AG04449 (cell line): ENCODE measurements around the gene KLRD1.

Experiments
- CTCF ChIA-PET: fragments of 350-600 bp; formaldehyde crosslinking; extraction: SDS; loops from one replicate; lab custom pipeline; 2021; ENCODE audit warnings: antibody characterized with exemption; lab: Yijun Ruan, JAX
- POLR2A ChIA-PET: fragments of 400-600, 350-600 bp; formaldehyde crosslinking; extraction: SDS; loops from one replicate; lab custom pipeline; 2020; ENCODE audit warnings: antibody characterized with exemption, inconsistent platforms; lab: Yijun Ruan, JAX
- DNase-seq: peaks from one replicate; pipeline ENCODE4 v3.0.0-alpha.2; 2010; ENCODE audit warnings: low read depth, low spot score
- H3K4me3 ChIP-seq: 2 replicates; pipeline ENCODE4 v1.5.1; 2011; ENCODE audit warnings: low read depth, mild to moderate bottlenecking, control low read depth, low read length
- TF ChIP-seq, protein P1 (sequence below): IDR thresholded peaks from one replicate; pipeline ENCODE4 v1.5.1; 2011; ENCODE audit warnings: mild to moderate bottlenecking, moderate library complexity, low read length, control low read depth, inconsistent platforms; ENCODE audit not compliant: insufficient read depth; ENCODE audit errors: missing control alignments

The KLRD1 gene

DNA sequence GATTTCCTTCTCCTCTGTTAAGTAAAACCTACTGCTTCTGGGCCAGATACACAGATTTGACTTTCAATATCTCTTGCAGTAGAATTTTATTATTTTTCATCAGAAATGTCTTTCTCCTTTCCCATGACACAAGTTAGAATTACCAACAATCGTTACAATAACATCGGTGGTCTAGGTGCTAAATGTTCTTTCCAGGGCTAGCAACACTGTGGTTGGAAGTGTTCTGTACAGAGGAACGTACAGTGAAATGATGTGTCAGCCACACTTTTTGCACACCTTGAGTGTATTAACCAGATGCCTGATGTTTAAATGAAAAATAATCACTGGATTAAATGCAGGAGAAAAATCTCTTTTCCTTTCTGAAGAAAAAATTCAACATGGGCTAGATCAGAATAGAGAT is 27.7 kb upstream of the KLRD1 start:
- no peak overlapping the region for H3K4me3 ChIP-seq
- TF ChIP-seq, protein P1, sequence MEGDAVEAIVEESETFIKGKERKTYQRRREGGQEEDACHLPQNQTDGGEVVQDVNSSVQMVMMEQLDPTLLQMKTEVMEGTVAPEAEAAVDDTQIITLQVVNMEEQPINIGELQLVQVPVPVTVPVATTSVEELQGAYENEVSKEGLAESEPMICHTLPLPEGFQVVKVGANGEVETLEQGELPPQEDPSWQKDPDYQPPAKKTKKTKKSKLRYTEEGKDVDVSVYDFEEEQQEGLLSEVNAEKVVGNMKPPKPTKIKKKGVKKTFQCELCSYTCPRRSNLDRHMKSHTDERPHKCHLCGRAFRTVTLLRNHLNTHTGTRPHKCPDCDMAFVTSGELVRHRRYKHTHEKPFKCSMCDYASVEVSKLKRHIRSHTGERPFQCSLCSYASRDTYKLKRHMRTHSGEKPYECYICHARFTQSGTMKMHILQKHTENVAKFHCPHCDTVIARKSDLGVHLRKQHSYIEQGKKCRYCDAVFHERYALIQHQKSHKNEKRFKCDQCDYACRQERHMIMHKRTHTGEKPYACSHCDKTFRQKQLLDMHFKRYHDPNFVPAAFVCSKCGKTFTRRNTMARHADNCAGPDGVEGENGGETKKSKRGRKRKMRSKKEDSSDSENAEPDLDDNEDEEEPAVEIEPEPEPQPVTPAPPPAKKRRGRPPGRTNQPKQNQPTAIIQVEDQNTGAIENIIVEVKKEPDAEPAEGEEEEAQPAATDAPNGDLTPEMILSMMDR: no peak
- no peak for DNase-seq
- ChIA-PET POLR2A (no interaction called here), CTCF (no interaction called here)

GRCh38 chr12:10283027-10283426 is 24.6 kb upstream of the KLRD1 start:
- CTCF ChIA-PET: no interaction called here
- DNase-seq: no peak
- no peak overlapping the region for H3K4me3 ChIP-seq
- TF ChIP-seq, protein P1: no peak
- POLR2A ChIA-PET: no interaction called here

DNA sequence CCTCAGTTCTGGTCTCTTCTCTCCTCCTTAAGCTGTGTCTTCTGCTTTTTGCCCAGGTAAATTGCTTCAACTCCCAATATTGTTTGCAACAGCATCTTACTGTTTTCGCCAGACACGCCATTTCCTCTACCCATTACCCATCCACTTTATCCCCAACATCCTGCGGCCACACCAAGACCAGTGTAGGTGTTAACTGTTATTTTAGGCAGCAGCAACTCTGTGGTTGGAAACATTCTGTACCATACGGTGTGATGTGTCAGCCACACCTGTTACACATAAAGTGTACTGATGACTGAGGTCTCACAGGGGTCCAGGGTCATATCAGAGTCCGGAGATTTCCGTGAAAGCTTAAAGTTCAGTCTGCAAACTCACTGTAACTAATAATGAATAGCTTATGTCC is 21.8 kb upstream of the KLRD1 start:
- no peak for DNase-seq
- H3K4me3 ChIP-seq: no peak overlapping the region
- ChIA-PET POLR2A (no interaction called here), CTCF (no interaction called here)
- TF ChIP-seq, protein P1: no peak

DNA sequence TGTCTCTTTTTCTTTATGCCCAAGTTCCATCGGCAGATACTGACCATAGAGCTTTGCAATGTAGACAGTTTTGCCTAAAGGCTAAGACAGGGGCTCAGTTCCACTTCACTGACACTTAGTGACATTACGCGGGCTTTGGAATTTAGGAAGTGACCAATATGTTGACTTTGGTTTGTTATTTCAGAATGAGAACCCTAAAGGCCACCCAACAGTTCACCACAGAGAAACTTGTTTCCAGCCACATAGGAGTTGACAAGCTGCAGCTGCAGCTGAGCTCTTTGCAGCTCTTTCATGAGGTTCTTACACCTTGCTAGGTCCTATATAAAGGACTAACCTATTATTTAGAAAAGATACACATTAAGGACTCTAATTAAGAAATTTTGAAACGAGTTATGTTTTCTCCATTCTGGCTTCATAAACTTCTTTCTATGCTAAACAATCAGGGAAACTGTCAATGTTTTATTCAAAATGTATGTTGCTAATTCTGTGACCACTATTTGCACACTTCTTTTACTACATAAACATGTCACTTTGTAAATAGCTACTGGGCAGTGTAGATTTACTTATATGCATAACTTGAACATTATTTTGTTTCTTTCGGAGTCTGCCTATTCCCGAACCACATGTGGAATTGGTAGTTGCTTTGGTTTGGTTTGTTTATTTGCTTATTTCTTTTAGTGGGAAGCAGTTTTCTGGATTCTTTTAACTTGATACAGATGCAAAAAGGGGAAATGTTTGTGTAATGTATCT is 18.5 kb upstream of the KLRD1 start:
- ChIA-PET POLR2A (no interaction called here), CTCF (no interaction called here)
- H3K4me3 ChIP-seq: no peak overlapping the region
- TF ChIP-seq, protein P1: no peak
- DNase-seq: no peak

- TF ChIP-seq, protein P1: no peak
- POLR2A ChIA-PET: no interaction called here
- no peak overlapping the region for H3K4me3 ChIP-seq
- DNase-seq: no peak
- CTCF ChIA-PET: no interaction called here
These were observed 16.6 kb upstream of the KLRD1 start for GRCh38 chr12:10291030-10291429.

- DNase-seq: no peak
- TF ChIP-seq, protein P1: no peak
- CTCF ChIA-PET: no interaction called here
- H3K4me3 ChIP-seq: no peak overlapping the region
- POLR2A ChIA-PET: no interaction called here
These were observed 14.5 kb upstream of the KLRD1 start for GRCh38 chr12:10293151-10293550.
